Caco-2 (cell line): ENCODE results near the gene MYO6. TPM values are rescaled to one million over a fixed set of nuclear protein-coding genes. Genes with fewer than 3 reads are reported as not detected.
"Not testable (repeated sequence)": the region's sequence is repeated elsewhere in the genome, so short reads cannot be mapped to it uniquely, and the experiment has no call there.

Source experiments
- BruUV-seq: library from RNA; stranded (reverse); fragments of 400-500 nt; replicated peaks from 2 replicates; lab custom pipeline; 2021; lab: Mats Ljungman, UMichigan
- CTCF ChIA-PET: fragments of 300-600 bp; sonication (Branson Sonifier 250); formaldehyde crosslinking; loops from one replicate; lab custom pipeline; 2022; ENCODE audit warnings: antibody characterized with exemption; lab: Charles Lee
- POLR2A ChIA-PET: fragments of 300-600 bp; sonication (Branson Sonifier 250); formaldehyde crosslinking; loops from one replicate; lab custom pipeline; 2022; ENCODE audit warnings: antibody characterized with exemption; lab: Charles Lee
- DNase-seq, 2 experiments: peaks; one replicate each; pipeline versions ENCODE4 v3.0.0 to v3.0.0-alpha.2; 2020 to 2022
- H3K27me3 ChIP-seq: replicated peaks from 2 replicates; pipeline ENCODE4 v1.6.0; 2011; ENCODE audit warnings: low read length; ENCODE audit not compliant: control insufficient read depth, insufficient read depth
- H3K36me3 ChIP-seq: 2 replicates; pipeline ENCODE4 v1.5.1; 2011; ENCODE audit warnings: low read length; ENCODE audit not compliant: control insufficient read depth, insufficient read depth
- H3K4me1 ChIP-seq: fragments of 250-450 bp; sonication (Bioruptor Pico); 2 replicates; pipeline ENCODE4 v1.5.1; 2020; ENCODE audit warnings: mild to moderate bottlenecking
- H3K4me3 ChIP-seq: 2 replicates; pipeline ENCODE4 v1.5.1; 2011; ENCODE audit warnings: low read depth, mild to moderate bottlenecking, control low read depth, low read length
- H3K9me3 ChIP-seq: fragments of 250-450 bp; sonication (Bioruptor Pico); 2 replicates; pipeline ENCODE4 v1.5.1; 2020; ENCODE audit warnings: mild to moderate bottlenecking, moderate library complexity
- H3K27ac Mint-ChIP-seq: one replicate; pipeline ENCODE4 v1.8.0; 2022; ENCODE audit warnings: mixed read lengths; ENCODE audit not compliant: unreplicated experiment
- H3K27me3 Mint-ChIP-seq: one replicate; pipeline ENCODE4 v1.8.0; 2022; ENCODE audit warnings: mixed read lengths; ENCODE audit not compliant: insufficient read depth, unreplicated experiment
- H3K36me3 Mint-ChIP-seq: one replicate; pipeline ENCODE4 v1.8.0; 2022; ENCODE audit warnings: mild to moderate bottlenecking, mixed read lengths; ENCODE audit not compliant: insufficient read depth, unreplicated experiment
- H3K4me1 Mint-ChIP-seq: one replicate; pipeline ENCODE4 v1.8.0; 2022; ENCODE audit warnings: low read depth, mixed read lengths; ENCODE audit not compliant: unreplicated experiment
- H3K4me3 Mint-ChIP-seq: one replicate; pipeline ENCODE4 v1.8.0; 2022; ENCODE audit warnings: mild to moderate bottlenecking, moderate library complexity, mixed read lengths; ENCODE audit not compliant: unreplicated experiment
- H3K9me3 Mint-ChIP-seq: one replicate; pipeline ENCODE4 v1.8.0; 2022; ENCODE audit warnings: mixed read lengths; ENCODE audit not compliant: unreplicated experiment
- CTCF ChIP-seq, 2 experiments: fragments of 200-600 bp in 1 of 2; IDR thresholded peaks; 1 replicate in 1 of 2; 2 replicates in 1 of 2; pipeline versions ENCODE4 v1.5.1 to v1.8.0; 2011 to 2022; ENCODE audit warnings: antibody characterized with exemption in 1 of 2, control low read depth in 1 of 2, inconsistent platforms in 1 of 2, low read depth in 1 of 2, low read length in 1 of 2, mild to moderate bottlenecking in 1 of 2, moderate library complexity in 1 of 2; ENCODE audit not compliant: insufficient read depth in 1 of 2, severe bottlenecking in 1 of 2, unreplicated experiment in 1 of 2
- intact Hi-C: fragments of 100-400 bp; cut with micrococcal nuclease; formaldehyde crosslinking; loops from one replicate; pipeline ENCODE4 v1.10.0; 2022; ENCODE audit not compliant: unreplicated experiment
- total RNA-seq: library from RNA; stranded (reverse); gene quantifications from 2 replicates; pipeline ENCODE4 v1.2.3, GENCODE V29; 2022

The MYO6 gene
- total RNA-seq, 1 experiment from 2014 or later, result 43.0 TPM

- no peaks in the 10 kb centered on the region for H3K27me3 ChIP-seq
- no peaks in the 10 kb centered on the region for H3K9me3 Mint-ChIP-seq
- no TSS peak for BruUV-seq
- H3K4me1 ChIP-seq, result no peaks in the 10 kb centered on the region
- intact Hi-C loops, result no loop called here
- H3K4me3 Mint-ChIP-seq, result no peak overlapping the region
- peaks cover 6% of the 10 kb centered on the region for H3K4me1 Mint-ChIP-seq
- H3K4me3 ChIP-seq, result no peak overlapping the region
- ChIA-PET CTCF (no interaction called here), POLR2A (no interaction called here)
- H3K36me3 ChIP-seq, result no peaks in the 10 kb centered on the region
- no peaks in the 10 kb centered on the region for H3K27me3 Mint-ChIP-seq
- H3K36me3 Mint-ChIP-seq, result peaks cover 15% of the 10 kb centered on the region
- H3K9me3 ChIP-seq, result no peaks in the 10 kb centered on the region
- no peak for DNase-seq
- no peak for TF ChIP-seq CTCF (IDR thresholded peaks at IDR 0.05; ENCODE audit: insufficient read depth in 1 of 2, low read depth in 1 of 2, low read length in 1 of 2, severe bottlenecking in 1 of 2, unreplicated experiment in 1 of 2)
- H3K27ac Mint-ChIP-seq, result no peak overlapping the region
Observed at GRCh38 chr6:75719133-75719532, 29.9 kb upstream of the MYO6 start.

GRCh38 chr6:75723382-75723781 lies 25.7 kb upstream of the MYO6 start:
- no peak for DNase-seq
- H3K36me3 ChIP-seq, result no peaks in the 10 kb centered on the region
- Mint-ChIP-seq H3K27ac (no peak overlapping the region), H3K9me3 (no peaks in the 10 kb centered on the region), H3K4me3 (no peak overlapping the region), H3K4me1 (peaks cover under 1% of the 10 kb centered on the region), H3K36me3 (no peaks in the 10 kb centered on the region), H3K27me3 (no peaks in the 10 kb centered on the region)
- CTCF ChIA-PET, result no interaction called here
- no peak overlapping the region for H3K4me3 ChIP-seq
- H3K4me1 ChIP-seq, result no peaks in the 10 kb centered on the region
- BruUV-seq, result no TSS peak
- POLR2A ChIA-PET, result no interaction called here
- intact Hi-C loops, result no loop called here
- no peaks in the 10 kb centered on the region for H3K27me3 ChIP-seq
- no peaks in the 10 kb centered on the region for H3K9me3 ChIP-seq
- no peak for TF ChIP-seq CTCF (IDR thresholded peaks at IDR 0.05; ENCODE audit: insufficient read depth in 1 of 2, low read depth in 1 of 2, low read length in 1 of 2, severe bottlenecking in 1 of 2, unreplicated experiment in 1 of 2)

GRCh38 chr6:75727206-75727605 lies 21.8 kb upstream of the MYO6 start:
- Mint-ChIP-seq H3K4me3 (no peak overlapping the region), H3K27me3 (no peaks in the 10 kb centered on the region), H3K36me3 (no peaks in the 10 kb centered on the region), H3K4me1 (no peaks in the 10 kb centered on the region), H3K27ac (no peak overlapping the region), H3K9me3 (no peaks in the 10 kb centered on the region)
- ChIA-PET CTCF (no interaction called here), POLR2A (no interaction called here)
- DNase-seq, result no peak
- intact Hi-C loops, result no loop called here
- no peak for TF ChIP-seq CTCF (IDR thresholded peaks at IDR 0.05; ENCODE audit: insufficient read depth in 1 of 2, low read depth in 1 of 2, low read length in 1 of 2, severe bottlenecking in 1 of 2, unreplicated experiment in 1 of 2)
- no peaks in the 10 kb centered on the region for H3K36me3 ChIP-seq
- BruUV-seq, result no TSS peak
- H3K9me3 ChIP-seq, result no peaks in the 10 kb centered on the region
- H3K4me1 ChIP-seq, result no peaks in the 10 kb centered on the region
- H3K4me3 ChIP-seq, result no peak overlapping the region
- no peaks in the 10 kb centered on the region for H3K27me3 ChIP-seq

- H3K4me3 ChIP-seq, H3K4me3 Mint-ChIP-seq, H3K36me3 Mint-ChIP-seq, POLR2A ChIA-PET, H3K4me1 Mint-ChIP-seq, H3K27me3 Mint-ChIP-seq, H3K36me3 ChIP-seq, BruUV-seq, CTCF ChIA-PET, H3K4me1 ChIP-seq, H3K9me3 ChIP-seq, H3K9me3 Mint-ChIP-seq, DNase-seq, H3K27ac Mint-ChIP-seq, H3K27me3 ChIP-seq, intact Hi-C loops: not testable (repeated sequence)
Observed at GRCh38 chr6:75731029-75731428, 18.0 kb upstream of the MYO6 start.
